Upper lobe of right lung (tissue), 1 donor: ENCODE results near the gene VWDE. TPM values are rescaled to one million over a fixed set of nuclear protein-coding genes. Genes with fewer than 3 reads are reported as not detected.
A peak's percentile ranks its signal among the peaks of the same experiment; 100 is the strongest.
"Not testable (repeated sequence)": the region's sequence is repeated elsewhere in the genome, so short reads cannot be mapped to it uniquely, and the experiment has no call there.

Source experiments
- ATAC-seq: fragments of 200-7000 bp; cut with Tn5 transposase; one replicate; pipeline ENCODE4 v1.9.1; 2020; ENCODE audit warnings: mild to moderate bottlenecking, moderate library complexity
- DNase-seq: peaks from one replicate; pipeline ENCODE4 v3.0.0-alpha.2; 2020
- H3K27ac ChIP-seq: fragments of 200-600 bp; one replicate; pipeline ENCODE4 v1.8.0; 2022
- H3K27me3 ChIP-seq: fragments of 200-600 bp; one replicate; pipeline ENCODE4 v1.8.0; 2022; ENCODE audit warnings: mild to moderate bottlenecking
- H3K36me3 ChIP-seq: fragments of 200-600 bp; one replicate; pipeline ENCODE4 v1.8.0; 2022
- H3K4me1 ChIP-seq: fragments of 200-600 bp; one replicate; pipeline ENCODE4 v1.8.0; 2022
- H3K4me3 ChIP-seq: fragments of 200-600 bp; one replicate; pipeline ENCODE4 v1.8.0; 2022; ENCODE audit warnings: mild to moderate bottlenecking
- H3K9me3 ChIP-seq: fragments of 200-600 bp; one replicate; pipeline ENCODE4 v1.8.0; 2022
- intact Hi-C: fragments of 100-400 bp; cut with DNase I; formaldehyde crosslinking; loops from one replicate; pipeline ENCODE4 v1.11.0; 2022
- long read RNA-seq: library from polyadenylated mRNA; unstranded; transcript quantifications from one replicate; pipeline ENCODE4 v2.0.0, GENCODE V29; 2021
- total RNA-seq: library from RNA; stranded (reverse); fragmentation: NEBNext Ultra II Directional; extraction: Animal tissue kit (Norgen Biotek cat#: 25700); gene quantifications from one replicate; pipeline ENCODE4 v1.2.1, GENCODE V29; 2021
- TF ChIP-seq, protein P1 (sequence below): fragments of 200-600 bp; IDR thresholded peaks from one replicate; pipeline ENCODE4 v1.8.0; 2022; ENCODE audit warnings: antibody characterized with exemption
- donor health status: DM: no; HTN: yes; CAD: no; lungs with severe emphysema.

The VWDE gene
- total RNA-seq: 0.90 TPM
- long read RNA-seq, full-length matches to known transcripts: 1 of 1 reads
- long read RNA-seq, partial matches to known transcripts: 0 of 1 reads
- long read RNA-seq, other reads (novel, unspliced or antisense): 0 of 1 reads

GRCh38 chr7:12403287-12404181 is at the start of gene VWDE:
Gene VWDE, minus strand, starts transcription at chr7:12403865. Its CDS starts 149 bp downstream, at chr7:12403716.
- intact Hi-C loops: no loop called here
- DNase-seq: peak; percentile 80
- peak within 1 kb of the TSS; percentile 53 for H3K4me3 ChIP-seq
- no peaks in the 10 kb centered on the region for H3K9me3 ChIP-seq
- TF ChIP-seq, protein P1, sequence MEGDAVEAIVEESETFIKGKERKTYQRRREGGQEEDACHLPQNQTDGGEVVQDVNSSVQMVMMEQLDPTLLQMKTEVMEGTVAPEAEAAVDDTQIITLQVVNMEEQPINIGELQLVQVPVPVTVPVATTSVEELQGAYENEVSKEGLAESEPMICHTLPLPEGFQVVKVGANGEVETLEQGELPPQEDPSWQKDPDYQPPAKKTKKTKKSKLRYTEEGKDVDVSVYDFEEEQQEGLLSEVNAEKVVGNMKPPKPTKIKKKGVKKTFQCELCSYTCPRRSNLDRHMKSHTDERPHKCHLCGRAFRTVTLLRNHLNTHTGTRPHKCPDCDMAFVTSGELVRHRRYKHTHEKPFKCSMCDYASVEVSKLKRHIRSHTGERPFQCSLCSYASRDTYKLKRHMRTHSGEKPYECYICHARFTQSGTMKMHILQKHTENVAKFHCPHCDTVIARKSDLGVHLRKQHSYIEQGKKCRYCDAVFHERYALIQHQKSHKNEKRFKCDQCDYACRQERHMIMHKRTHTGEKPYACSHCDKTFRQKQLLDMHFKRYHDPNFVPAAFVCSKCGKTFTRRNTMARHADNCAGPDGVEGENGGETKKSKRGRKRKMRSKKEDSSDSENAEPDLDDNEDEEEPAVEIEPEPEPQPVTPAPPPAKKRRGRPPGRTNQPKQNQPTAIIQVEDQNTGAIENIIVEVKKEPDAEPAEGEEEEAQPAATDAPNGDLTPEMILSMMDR: no peak
- no peak within 1 kb of the TSS for H3K27ac ChIP-seq
- peaks cover 12% of the 10 kb centered on the region for H3K4me1 ChIP-seq
- no peaks in the 10 kb centered on the region for H3K36me3 ChIP-seq
- no peaks in the 10 kb centered on the region for H3K27me3 ChIP-seq
- peak; percentile 95 for ATAC-seq

GRCh38 chr7:12453136-12453535 is 49.5 kb upstream of the VWDE start:
- DNase-seq, H3K9me3 ChIP-seq, H3K36me3 ChIP-seq, H3K27me3 ChIP-seq, intact Hi-C loops, H3K27ac ChIP-seq, H3K4me1 ChIP-seq, ATAC-seq, H3K4me3 ChIP-seq: not testable (repeated sequence)

- no peak for ATAC-seq
These were observed 47.0 kb upstream of the VWDE start for GRCh38 chr7:12450615-12451014.

GRCh38 chr7:12444785-12445184 is 41.1 kb upstream of the VWDE start:
- H3K27ac ChIP-seq: no peak overlapping the region

More at GRCh38 chr7:12450615-12451014, 47.0 kb upstream of the VWDE start:
- Histone ChIP-seq H3K9me3 (no peaks in the 10 kb centered on the region), H3K36me3 (no peaks in the 10 kb centered on the region), H3K4me3 (no peak overlapping the region), H3K4me1 (no peaks in the 10 kb centered on the region), H3K27me3 (no peaks in the 10 kb centered on the region), H3K27ac (no peak overlapping the region)
- TF ChIP-seq, protein P1: no peak
- no peak for DNase-seq
- intact Hi-C loops: no loop called here

GRCh38 chr7:12440229-12440628 is 36.6 kb upstream of the VWDE start:
- intact Hi-C loops: no loop called here
- no peaks in the 10 kb centered on the region for H3K36me3 ChIP-seq
- no peaks in the 10 kb centered on the region for H3K4me1 ChIP-seq
- H3K27ac ChIP-seq: no peak overlapping the region
- TF ChIP-seq, protein P1: no peak
- no peak for ATAC-seq
- peaks cover 4% of the 10 kb centered on the region for H3K27me3 ChIP-seq
- H3K4me3 ChIP-seq: no peak overlapping the region
- DNase-seq: no peak
- H3K9me3 ChIP-seq: no peaks in the 10 kb centered on the region

More at GRCh38 chr7:12444785-12445184, 41.1 kb upstream of the VWDE start:
- ATAC-seq (no peak), DNase-seq (no peak)
- intact Hi-C loops: no loop called here
- Histone ChIP-seq H3K36me3 (no peaks in the 10 kb centered on the region), H3K4me1 (no peaks in the 10 kb centered on the region), H3K4me3 (no peak overlapping the region), H3K27me3 (no peaks in the 10 kb centered on the region), H3K9me3 (no peaks in the 10 kb centered on the region)
- TF ChIP-seq, protein P1: no peak

DNA sequence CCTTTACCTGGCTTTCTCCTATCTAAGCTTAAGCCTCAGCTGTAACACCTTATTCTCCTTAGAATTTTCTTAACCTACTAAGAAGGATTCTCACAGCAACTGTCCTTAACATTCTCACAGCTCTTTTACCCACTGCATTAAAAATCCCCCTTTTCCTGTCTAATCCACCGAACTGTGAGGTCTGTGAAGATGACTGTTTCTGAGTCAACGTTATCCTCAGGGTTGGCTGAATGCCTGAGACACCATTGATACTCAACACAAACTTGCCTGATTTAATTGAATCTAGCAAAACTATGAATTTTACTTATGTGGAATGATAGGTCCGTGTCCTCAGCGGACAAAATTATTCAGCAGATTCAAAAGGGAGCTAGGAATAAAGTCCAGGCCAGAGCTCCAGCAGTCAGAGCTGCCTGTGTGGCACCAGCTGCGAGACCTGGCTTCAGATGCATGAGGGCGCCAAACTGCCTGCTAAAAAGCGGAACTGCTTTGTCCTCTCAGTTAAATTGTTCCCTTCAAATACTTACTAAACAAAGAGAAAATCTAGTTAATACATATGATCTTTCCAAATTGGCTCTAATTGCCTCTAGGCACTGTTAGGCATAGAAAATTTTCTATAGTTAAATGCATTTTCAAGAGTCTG is 33.4 kb upstream of the VWDE start:
- ATAC-seq (no peak), DNase-seq (no peak)
- Histone ChIP-seq H3K36me3 (no peaks in the 10 kb centered on the region), H3K4me1 (no peaks in the 10 kb centered on the region), H3K9me3 (no peaks in the 10 kb centered on the region), H3K27ac (no peak overlapping the region), H3K27me3 (peaks cover 4% of the 10 kb centered on the region), H3K4me3 (no peak overlapping the region)
- TF ChIP-seq, protein P1: no peak
- intact Hi-C loops: no loop called here
